ENCODE results near the gene HELZ2. TPM values are rescaled to one million over a fixed set of nuclear protein-coding genes. Genes with fewer than 3 reads are reported as not detected.

Gene HELZ2
- total and polyA plus RNA-seq, 2 experiments from 2014 or later, result 5.2 to 48.9 TPM

- TF ChIP-seq CTCF (conservative IDR thresholded peaks at IDR 0.05; ENCODE audit: low read depth in 2 of 2) (no peak), ETS1 (IDR thresholded peaks at IDR 0.05) (no peak), ZNF331 (CRISPR knock-in tag; IDR thresholded peaks at IDR 0.05; ENCODE audit: low read depth) (no peak), NANOG (IDR thresholded peaks at IDR 0.05; ENCODE audit: borderline replicate concordance) (no peak), EZH2 (IDR thresholded peaks at IDR 0.05; ENCODE audit: low read depth, unreplicated experiment) (no peak), STAT1 (IDR thresholded peaks at IDR 0.05; ENCODE audit: unreplicated experiment) (no peak)
These were observed 38.4 kb upstream of the HELZ2 start (continued) for GRCh38 chr20:63612276-63612931.

- H3K4me2 ChIP-seq, result no peak overlapping the region
- ATAC-seq (no peak), DNase-seq (ENCODE audit: low spot score) (no peak)
- H3K9me3 Mint-ChIP-seq, result peaks cover 16% of the 10 kb centered on the region
- H3K27ac Mint-ChIP-seq, result no peak overlapping the region
- peaks cover 2% of the 10 kb centered on the region for H3K27me3 Mint-ChIP-seq (ENCODE audit: insufficient read depth, low read depth, poor library complexity)
- H3K9me2 ChIP-seq (ENCODE audit: insufficient read depth), result no peaks in the 10 kb centered on the region
- H4K20me1 ChIP-seq (replicated peaks; ENCODE audit: insufficient read depth), result no peaks in the 10 kb centered on the region; the same call in 1 of the 2 replicates
- H3K4me1 Mint-ChIP-seq, result no peaks in the 10 kb centered on the region
- H3K4me1 ChIP-seq (ENCODE audit: insufficient read depth), result no peaks in the 10 kb centered on the region
- no peaks in the 10 kb centered on the region for H3K27me3 ChIP-seq (ENCODE audit: insufficient read depth)
- no peak overlapping the region for H3K4me3 ChIP-seq
- H3K36me3 ChIP-seq (ENCODE audit: insufficient read depth), result no peaks in the 10 kb centered on the region; the same call in 1 of the 2 replicates
- peaks cover 12% of the 10 kb centered on the region for H3K79me2 ChIP-seq (replicated peaks; ENCODE audit: insufficient read depth)
- no peaks in the 10 kb centered on the region for H3F3A ChIP-seq (replicated peaks; ENCODE audit: low read depth)
- H3K27ac ChIP-seq (ENCODE audit: low read depth), result no peak overlapping the region
- H3K36me3 Mint-ChIP-seq (ENCODE audit: low read depth), result peaks cover 33% of the 10 kb centered on the region
- H3K4me3 Mint-ChIP-seq, result no peak overlapping the region
- TF ChIP-seq ZNF462 (CRISPR knock-in tag; IDR thresholded peaks at IDR 0.05) (no peak), EZH2phosphoT487 (IDR thresholded peaks at IDR 0.05; ENCODE audit: unreplicated experiment) (no peak)
- H2AFZ ChIP-seq, result no peak overlapping the region
These were observed 37.6 kb upstream of the HELZ2 start for GRCh38 chr20:63611646-63612045.
